Vagina (tissue), 2 donors: ENCODE data around the gene TKFC. TPM values are rescaled to one million over a fixed set of nuclear protein-coding genes. Genes with fewer than 3 reads are reported as not detected.

Experiments
- DNase-seq, 2 donors: peaks; one replicate each; pipeline ENCODE4 v3.0.0-alpha.2; 2017; ENCODE audit errors: extremely low spot score in 2 of 2
- H3K27ac ChIP-seq: fragments of 200-600 bp; sonication (generic); one replicate; pipeline ENCODE4 v1.5.1; 2019
- H3K27me3 ChIP-seq: fragments of 200-600 bp; sonication (generic); one replicate; pipeline ENCODE4 v1.5.1; 2019
- H3K36me3 ChIP-seq, 2 donors: fragments of 200-600 bp; sonication (generic); one replicate each; pipeline ENCODE4 v1.5.1; 2017 to 2019
- H3K4me1 ChIP-seq: fragments of 200-600 bp; sonication (generic); one replicate; pipeline ENCODE4 v1.5.1; 2019
- H3K4me3 ChIP-seq, 2 donors: fragments of 200-600 bp; sonication (generic); 1 replicate in 1 of 2; 2 replicates in 1 of 2; pipeline ENCODE4 v1.5.1; 2016 to 2019
- H3K9me3 ChIP-seq: fragments of 200-600 bp; sonication (generic); one replicate; pipeline ENCODE4 v1.5.1; 2019
- POLR2A ChIP-seq, 2 donors: fragments of 450-650 bp; IDR thresholded peaks; one replicate each; pipeline ENCODE4 v1.6.1; 2017; ENCODE audit warnings: antibody characterized with exemption in 2 of 2, mild to moderate bottlenecking in 2 of 2, moderate library complexity in 2 of 2
- POLR2AphosphoS5 ChIP-seq, 2 donors: sonication (generic); formaldehyde crosslinking; IDR thresholded peaks; one replicate each; pipeline ENCODE4 v1.9.0; 2017; ENCODE audit warnings: antibody characterized with exemption in 2 of 2, mild to moderate bottlenecking in 2 of 2, low read depth in 1 of 2; ENCODE audit not compliant: insufficient read depth in 1 of 2
- intact Hi-C: fragments of 100-400 bp; cut with DNase I; formaldehyde crosslinking; loops from one replicate; pipeline ENCODE4 v1.15.1; 2023
- total RNA-seq: library from RNA; depleted of rRNA; stranded (reverse); fragments of >200 nt; gene quantifications from one replicate; pipeline ENCODE4 v1.2.3, GENCODE V29; 2016
- TF ChIP-seq, protein P1 (sequence below), 3 experiments: fragments of 450-650 bp in 2 of 3; fragments of 200-600 bp in 1 of 3; sonication (generic) in 1 of 3; IDR thresholded peaks; one replicate each; pipeline ENCODE4 v1.5.1; 2017 to 2019; ENCODE audit warnings: antibody characterized with exemption in 3 of 3, mild to moderate bottlenecking in 2 of 3, moderate library complexity in 2 of 3

TKFC gene
- total RNA-seq, 1 donor from 2014 or later, result 22.6 TPM

DNA sequence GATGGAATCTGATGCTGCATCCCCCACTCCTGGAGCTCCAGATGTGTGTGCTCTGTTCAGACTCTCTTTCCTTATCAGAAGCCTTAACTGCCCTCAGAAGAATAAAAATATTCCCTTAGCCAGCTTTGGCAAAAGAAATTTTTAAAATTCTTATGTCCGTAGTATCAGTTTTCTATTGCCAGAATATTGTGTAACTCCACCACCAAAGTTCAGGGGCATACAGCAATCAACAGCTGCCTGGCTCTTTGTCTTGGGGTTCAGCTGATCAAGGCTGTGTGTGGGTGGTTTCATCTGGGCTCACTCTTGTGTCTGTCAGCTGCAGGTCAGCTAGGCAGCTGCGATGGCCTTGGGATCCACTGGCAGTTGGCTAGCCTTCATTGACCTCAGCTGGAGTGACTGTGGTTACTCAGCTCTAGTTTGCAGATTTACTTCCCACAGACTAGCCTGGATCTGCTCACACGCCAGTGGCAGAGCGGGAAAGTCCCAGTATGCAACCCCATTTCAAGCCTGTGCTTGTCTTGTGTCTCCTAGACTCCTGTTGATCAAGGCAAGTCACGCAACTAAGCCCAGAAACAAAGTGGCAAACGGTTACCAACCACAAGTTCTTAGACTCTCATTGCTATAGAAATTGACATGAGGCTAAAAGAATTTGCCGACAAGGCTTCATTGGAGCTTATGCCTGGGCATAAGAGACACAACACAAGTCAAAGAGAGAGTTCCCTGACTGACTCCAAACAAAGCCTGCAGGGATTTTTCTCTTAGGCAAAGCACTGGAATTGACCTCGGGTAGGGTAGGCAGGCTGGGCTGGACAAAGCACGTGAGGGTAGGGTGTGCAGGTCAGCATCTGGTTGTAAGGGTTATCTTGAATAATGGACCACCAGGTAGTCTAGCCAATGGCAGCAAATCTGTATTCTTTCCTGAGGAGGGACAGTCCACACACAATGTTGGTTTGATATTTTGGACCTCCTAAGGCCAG is 36.6 kb downstream of the TKFC start:
- no peak for DNase-seq
- H3K27ac ChIP-seq, result peak overlapping the region; percentile 68
- H3K27me3 ChIP-seq, result no peaks in the 10 kb centered on the region
- no peaks in the 10 kb centered on the region for H3K9me3 ChIP-seq
- TF ChIP-seq POLR2AphosphoS5 (IDR thresholded peaks at IDR 0.05; ENCODE audit: insufficient read depth in 1 of 2, low read depth in 1 of 2), result peak; percentile 66 to 77
- TF ChIP-seq, protein P1, sequence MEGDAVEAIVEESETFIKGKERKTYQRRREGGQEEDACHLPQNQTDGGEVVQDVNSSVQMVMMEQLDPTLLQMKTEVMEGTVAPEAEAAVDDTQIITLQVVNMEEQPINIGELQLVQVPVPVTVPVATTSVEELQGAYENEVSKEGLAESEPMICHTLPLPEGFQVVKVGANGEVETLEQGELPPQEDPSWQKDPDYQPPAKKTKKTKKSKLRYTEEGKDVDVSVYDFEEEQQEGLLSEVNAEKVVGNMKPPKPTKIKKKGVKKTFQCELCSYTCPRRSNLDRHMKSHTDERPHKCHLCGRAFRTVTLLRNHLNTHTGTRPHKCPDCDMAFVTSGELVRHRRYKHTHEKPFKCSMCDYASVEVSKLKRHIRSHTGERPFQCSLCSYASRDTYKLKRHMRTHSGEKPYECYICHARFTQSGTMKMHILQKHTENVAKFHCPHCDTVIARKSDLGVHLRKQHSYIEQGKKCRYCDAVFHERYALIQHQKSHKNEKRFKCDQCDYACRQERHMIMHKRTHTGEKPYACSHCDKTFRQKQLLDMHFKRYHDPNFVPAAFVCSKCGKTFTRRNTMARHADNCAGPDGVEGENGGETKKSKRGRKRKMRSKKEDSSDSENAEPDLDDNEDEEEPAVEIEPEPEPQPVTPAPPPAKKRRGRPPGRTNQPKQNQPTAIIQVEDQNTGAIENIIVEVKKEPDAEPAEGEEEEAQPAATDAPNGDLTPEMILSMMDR (IDR thresholded peaks at IDR 0.05), result no peak
- peaks cover 0 to 46% of the 10 kb centered on the region in 2 donors for H3K36me3 ChIP-seq
- peaks cover 23% of the 10 kb centered on the region for H3K4me1 ChIP-seq
- H3K4me3 ChIP-seq, result no peak overlapping the region
- intact Hi-C loops, result no loop called here

- H3K27ac ChIP-seq, result peak overlapping the region; percentile 68
- no peaks in the 10 kb centered on the region for H3K27me3 ChIP-seq
- no peak for DNase-seq
- no peak overlapping the region for H3K4me3 ChIP-seq
- H3K9me3 ChIP-seq, result no peaks in the 10 kb centered on the region
- TF ChIP-seq POLR2AphosphoS5 (IDR thresholded peaks at IDR 0.05; ENCODE audit: insufficient read depth in 1 of 2, low read depth in 1 of 2), result no peak
- TF ChIP-seq, protein P1 (IDR thresholded peaks at IDR 0.05), result no peak
- TF ChIP-seq POLR2A (IDR thresholded peaks at IDR 0.05), result no peak
- peaks cover 0 to 37% of the 10 kb centered on the region in 2 donors for H3K36me3 ChIP-seq
- intact Hi-C loops, result no loop called here
- peaks cover 27% of the 10 kb centered on the region for H3K4me1 ChIP-seq
Measured at GRCh38 chr11:61370349-61371005, 37.4 kb downstream of the TKFC start.

- Histone ChIP-seq H3K4me1 (peaks cover 41% of the 10 kb centered on the region), H3K27me3 (no peaks in the 10 kb centered on the region), H3K4me3 (no peak overlapping the region), H3K27ac (no peak overlapping the region), H3K9me3 (no peaks in the 10 kb centered on the region), H3K36me3 (peaks cover 0 to 17% of the 10 kb centered on the region in 2 donors)
- no peak for DNase-seq
- intact Hi-C loops, result no loop called here
- no peak for TF ChIP-seq POLR2A (IDR thresholded peaks at IDR 0.05)
- TF ChIP-seq POLR2AphosphoS5 (IDR thresholded peaks at IDR 0.05; ENCODE audit: insufficient read depth in 1 of 2, low read depth in 1 of 2), result no peak
- TF ChIP-seq, protein P1 (IDR thresholded peaks at IDR 0.05), result no peak
Measured at GRCh38 chr11:61372659-61373420, 39.8 kb downstream of the TKFC start.

DNA sequence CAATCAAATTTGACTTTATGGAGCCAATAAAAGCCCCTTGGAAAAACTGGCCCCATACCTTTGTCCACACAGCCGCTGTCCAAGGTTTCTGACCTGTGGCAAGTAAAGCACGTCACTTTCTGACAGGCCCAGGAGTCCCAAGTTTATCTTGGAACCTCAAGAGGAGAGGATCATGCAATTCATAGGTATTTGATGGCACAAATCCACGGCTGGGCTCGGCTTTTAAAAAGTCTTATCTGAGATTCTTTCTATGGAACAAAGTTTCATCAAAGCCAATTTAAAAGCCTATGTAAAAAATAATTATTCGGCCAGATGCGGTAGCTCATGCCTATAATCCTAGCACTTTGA is 42.7 kb downstream of the TKFC start:
- H3K27ac ChIP-seq, result no peak overlapping the region
- DNase-seq, result no peak
- no peaks in the 10 kb centered on the region for H3K36me3 ChIP-seq
- H3K9me3 ChIP-seq, result no peaks in the 10 kb centered on the region
- no peak overlapping the region for H3K4me3 ChIP-seq
- no peak for TF ChIP-seq POLR2A (IDR thresholded peaks at IDR 0.05)
- no peak for TF ChIP-seq POLR2AphosphoS5 (IDR thresholded peaks at IDR 0.05; ENCODE audit: insufficient read depth in 1 of 2, low read depth in 1 of 2)
- TF ChIP-seq, protein P1 (IDR thresholded peaks at IDR 0.05), result no peak
- H3K4me1 ChIP-seq, result peaks cover 35% of the 10 kb centered on the region
- no peaks in the 10 kb centered on the region for H3K27me3 ChIP-seq
- intact Hi-C loops, result no loop called here
